AG10803 (cell line): Measurements from ENCODE around the gene EBF3.

ENCODE experiments used
- DNase-seq: peaks from one replicate; pipeline ENCODE4 v3.0.0; 2010; ENCODE audit warnings: low read depth
- H3K4me3 ChIP-seq: 2 replicates; pipeline ENCODE4 v1.5.1; 2011; ENCODE audit warnings: mild to moderate bottlenecking, low read length, control low read depth
- TF ChIP-seq, protein P1 (sequence below): conservative IDR thresholded peaks from 2 replicates; pipeline ENCODE4 v1.5.1; 2011; ENCODE audit warnings: mild to moderate bottlenecking, low read length, control low read depth, inconsistent platforms

The EBF3 gene

DNA sequence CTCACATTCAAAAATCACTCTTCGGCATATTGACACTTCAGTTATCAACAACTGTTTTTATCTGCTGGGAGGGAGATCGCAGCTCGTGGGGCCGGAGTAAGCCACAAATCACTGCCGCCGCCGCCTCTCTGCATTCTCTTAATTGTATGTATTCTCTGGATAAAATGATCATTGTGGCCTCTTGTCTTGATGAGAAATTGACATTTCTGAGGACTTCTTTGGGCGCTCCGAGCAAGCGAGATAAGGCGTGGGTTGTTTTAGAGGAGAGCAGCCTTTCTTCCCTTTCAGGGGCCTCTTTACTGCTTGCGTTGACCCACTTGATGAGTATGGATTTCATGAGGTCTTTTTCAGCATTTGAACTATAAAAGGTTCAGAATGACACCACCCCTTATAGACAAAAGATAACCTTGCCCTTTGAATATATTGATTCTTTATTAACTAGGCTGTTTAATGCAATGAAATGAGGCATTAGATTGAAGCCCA lies 130.6 kb downstream of the EBF3 start:
- DNase-seq: no peak
- TF ChIP-seq, protein P1, sequence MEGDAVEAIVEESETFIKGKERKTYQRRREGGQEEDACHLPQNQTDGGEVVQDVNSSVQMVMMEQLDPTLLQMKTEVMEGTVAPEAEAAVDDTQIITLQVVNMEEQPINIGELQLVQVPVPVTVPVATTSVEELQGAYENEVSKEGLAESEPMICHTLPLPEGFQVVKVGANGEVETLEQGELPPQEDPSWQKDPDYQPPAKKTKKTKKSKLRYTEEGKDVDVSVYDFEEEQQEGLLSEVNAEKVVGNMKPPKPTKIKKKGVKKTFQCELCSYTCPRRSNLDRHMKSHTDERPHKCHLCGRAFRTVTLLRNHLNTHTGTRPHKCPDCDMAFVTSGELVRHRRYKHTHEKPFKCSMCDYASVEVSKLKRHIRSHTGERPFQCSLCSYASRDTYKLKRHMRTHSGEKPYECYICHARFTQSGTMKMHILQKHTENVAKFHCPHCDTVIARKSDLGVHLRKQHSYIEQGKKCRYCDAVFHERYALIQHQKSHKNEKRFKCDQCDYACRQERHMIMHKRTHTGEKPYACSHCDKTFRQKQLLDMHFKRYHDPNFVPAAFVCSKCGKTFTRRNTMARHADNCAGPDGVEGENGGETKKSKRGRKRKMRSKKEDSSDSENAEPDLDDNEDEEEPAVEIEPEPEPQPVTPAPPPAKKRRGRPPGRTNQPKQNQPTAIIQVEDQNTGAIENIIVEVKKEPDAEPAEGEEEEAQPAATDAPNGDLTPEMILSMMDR: no peak
- no peak overlapping the region for H3K4me3 ChIP-seq

DNA sequence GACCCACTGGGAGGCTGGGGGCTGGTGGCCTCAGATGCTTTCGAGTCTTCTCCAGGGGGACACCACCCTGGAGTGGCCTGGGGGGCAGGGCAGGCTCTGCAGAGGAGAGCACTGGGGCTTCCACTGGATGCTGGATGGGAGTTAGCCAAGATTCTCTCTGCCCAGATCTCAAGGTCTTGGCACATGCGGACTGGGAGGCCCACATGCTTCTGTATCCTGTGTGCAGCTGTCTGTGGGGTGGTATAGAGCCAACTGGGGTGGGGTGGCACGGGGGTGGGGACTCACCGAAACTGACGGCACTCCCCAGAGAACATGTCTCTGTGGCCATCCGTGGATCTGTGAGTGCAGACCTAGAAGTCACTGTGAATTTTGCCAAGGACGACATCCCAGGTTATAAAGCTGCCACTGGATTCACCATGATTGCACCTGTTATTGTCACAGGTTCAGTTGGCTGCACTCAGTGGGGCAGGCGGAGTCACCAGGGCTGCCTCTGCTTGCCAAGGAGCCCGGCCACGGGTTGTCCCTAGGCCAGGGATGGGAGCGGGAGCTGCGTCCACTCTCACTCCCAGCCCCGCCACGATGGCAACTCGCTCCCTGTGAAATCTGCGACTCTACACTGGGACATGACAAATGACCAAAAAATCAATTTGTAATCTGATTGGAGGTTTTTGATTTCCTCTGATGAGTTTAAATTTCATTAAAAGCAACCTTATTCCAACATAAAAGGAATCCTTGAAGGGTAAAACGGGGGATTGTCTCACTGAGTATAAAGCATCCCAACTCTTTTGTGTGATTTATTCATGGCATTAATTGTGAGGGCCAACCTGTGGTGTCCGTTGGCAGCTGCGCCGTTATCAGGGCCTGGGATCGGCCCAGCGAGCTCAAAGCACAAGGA lies 131.3 kb downstream of the EBF3 start:
- TF ChIP-seq, protein P1: no peak
- H3K4me3 ChIP-seq: no peak overlapping the region
- DNase-seq: no peak

DNA sequence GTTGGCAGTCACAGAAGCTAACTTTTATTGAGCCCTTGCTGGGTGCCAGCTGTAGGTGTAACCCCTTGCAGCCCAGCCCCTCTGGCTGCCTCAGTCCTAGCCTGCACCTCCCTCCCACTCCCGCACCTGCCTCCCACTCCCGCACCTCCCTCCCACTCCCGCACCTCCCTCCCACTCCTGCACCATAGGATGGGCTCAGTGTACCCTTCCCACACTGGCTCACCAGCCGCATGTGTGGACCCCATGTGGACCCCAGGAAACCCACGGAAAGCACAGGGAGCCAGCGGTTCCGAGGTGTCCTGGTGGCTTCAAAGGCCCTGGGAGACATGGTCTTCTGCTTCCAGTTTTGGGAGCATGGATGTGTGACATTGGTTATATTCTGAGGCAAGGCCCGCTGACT lies 132.9 kb downstream of the EBF3 start:
- H3K4me3 ChIP-seq: no peak overlapping the region
- TF ChIP-seq, protein P1: no peak
- DNase-seq: no peak

DNA sequence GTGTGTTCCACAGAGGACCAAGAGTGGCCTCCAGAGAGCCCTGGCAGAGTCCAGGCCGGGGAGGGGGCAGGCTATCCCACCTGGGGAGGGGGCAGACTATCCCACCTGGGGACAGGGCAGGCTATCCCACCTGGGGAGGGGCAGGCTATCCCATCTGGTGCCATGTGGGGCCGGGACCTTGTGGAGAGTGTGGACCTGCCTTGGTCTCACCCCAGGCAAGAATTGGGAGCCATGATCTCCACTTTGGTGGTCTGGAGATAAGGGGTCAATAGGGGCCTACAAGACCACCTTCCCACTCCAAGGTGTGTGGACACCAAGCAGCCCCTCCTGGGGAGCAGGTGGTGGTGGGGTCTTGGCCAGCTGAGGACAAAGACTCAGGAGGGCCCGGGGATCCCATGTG lies 138.2 kb downstream of the EBF3 start:
- TF ChIP-seq, protein P1: no peak
- H3K4me3 ChIP-seq: no peak overlapping the region
- DNase-seq: no peak

DNA sequence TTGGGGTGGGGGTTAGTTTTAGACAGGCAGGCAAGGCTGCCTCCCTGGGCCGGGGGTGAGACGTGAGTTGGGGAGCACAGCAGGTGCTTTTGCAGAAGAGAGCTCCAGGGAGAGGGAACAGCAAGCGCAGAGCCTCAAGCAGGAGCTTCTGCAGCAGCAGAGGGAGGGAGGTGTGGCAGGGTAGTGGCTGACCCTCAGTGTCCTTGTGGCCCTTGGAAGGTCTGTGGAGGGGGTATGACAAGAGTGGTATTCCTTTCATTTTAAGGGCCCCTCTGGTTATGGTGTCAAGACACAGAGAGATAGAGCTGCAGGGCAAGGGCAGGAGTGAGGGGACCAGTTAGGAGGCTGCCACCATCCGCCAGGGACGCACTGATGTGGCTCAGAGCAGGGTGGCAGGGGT lies 138.9 kb downstream of the EBF3 start:
- DNase-seq: no peak
- H3K4me3 ChIP-seq: no peak overlapping the region
- TF ChIP-seq, protein P1: no peak

DNA sequence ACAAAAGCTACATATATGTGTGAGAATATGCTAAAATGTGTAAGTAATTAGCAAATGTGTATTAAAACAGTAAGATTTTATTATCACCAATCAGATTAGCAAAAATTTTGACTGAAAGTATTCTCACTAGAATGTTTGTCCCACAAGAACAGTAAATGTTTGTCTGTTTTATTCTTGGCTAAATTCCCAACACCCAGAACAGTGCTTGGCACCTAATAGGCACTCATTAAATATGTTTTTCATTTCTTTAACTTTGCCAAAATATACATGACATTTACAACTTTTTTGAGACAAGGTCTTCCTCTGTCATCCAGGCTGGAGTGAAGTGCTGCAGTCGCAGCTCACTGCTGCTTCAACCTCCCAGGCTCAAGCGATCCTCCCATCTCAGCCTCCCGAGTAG lies 143.6 kb downstream of the EBF3 start:
- DNase-seq: no peak
- no peak overlapping the region for H3K4me3 ChIP-seq
- TF ChIP-seq, protein P1: no peak

DNA sequence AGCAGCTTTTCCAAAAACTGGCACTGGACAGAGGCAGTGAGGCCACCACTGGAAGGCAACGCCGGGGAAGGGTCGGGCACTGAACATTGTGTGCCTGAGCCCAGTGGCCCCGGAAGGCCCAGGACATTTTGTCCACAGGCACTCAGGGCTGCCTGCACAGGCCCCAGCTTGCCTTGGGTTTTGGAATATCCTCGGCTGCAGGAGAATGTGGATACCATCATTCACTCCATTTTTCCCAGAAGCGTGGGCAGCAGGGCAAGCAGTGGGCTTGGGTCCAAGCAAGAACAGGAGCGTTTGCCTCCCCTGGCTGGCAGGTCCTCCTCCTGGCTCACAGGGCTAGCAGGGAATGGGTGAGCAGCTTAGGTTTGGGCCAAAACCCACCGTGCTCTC lies 147.4 kb downstream of the EBF3 start:
- no peak overlapping the region for H3K4me3 ChIP-seq
- TF ChIP-seq, protein P1: no peak
- no peak for DNase-seq
